ENCODE data around the gene TNFRSF19. TPM values are rescaled to one million over a fixed set of nuclear protein-coding genes. Genes with fewer than 3 reads are reported as not detected.

Gene TNFRSF19
- total RNA-seq, 2 experiments from 2014 or later: not detected

DNA sequence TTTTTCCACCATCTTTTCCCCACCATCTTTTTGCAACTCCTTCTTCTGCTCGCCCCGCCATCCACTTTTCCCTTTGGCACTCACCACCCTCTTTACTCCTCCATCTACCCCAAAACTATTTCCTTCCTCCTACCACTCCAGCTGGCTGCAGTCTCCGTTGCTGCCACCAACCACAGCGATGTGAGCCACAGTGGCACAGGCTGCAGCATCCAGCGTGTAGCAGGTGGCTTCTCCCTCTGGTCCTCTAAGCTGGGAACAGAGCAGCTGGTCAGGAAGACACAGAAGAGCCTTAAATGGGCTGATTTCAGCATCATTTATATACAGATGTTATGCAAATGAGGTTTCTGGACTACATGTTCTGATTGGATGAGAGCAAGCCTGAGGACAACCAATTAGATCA lies 144.5 kb downstream of the TNFRSF19 start:
- Histone ChIP-seq H3K36me3 (ENCODE audit: insufficient read depth, low read length) (no peaks in the 10 kb centered on the region), H3K4me1 (ENCODE audit: insufficient read depth, low read length, poor library complexity, severe bottlenecking) (no peaks in the 10 kb centered on the region), H3K79me2 (ENCODE audit: insufficient read depth, low read depth, low read length) (no peaks in the 10 kb centered on the region), H3K27ac (ENCODE audit: low read depth, low read length, poor library complexity, severe bottlenecking) (no peak overlapping the region), H4K20me1 (ENCODE audit: insufficient read depth, low read length) (no peaks in the 10 kb centered on the region), H3K4me3 (ENCODE audit: low read depth, low read length, poor library complexity, severe bottlenecking) (no peak overlapping the region), H3K9me3 (ENCODE audit: low read length) (no peaks in the 10 kb centered on the region), H2AFZ (ENCODE audit: low read length) (no peak overlapping the region), H3K4me2 (ENCODE audit: low read length) (no peak overlapping the region), H3K9me2 (ENCODE audit: insufficient read depth, low read length) (no peaks in the 10 kb centered on the region)
- no peak for DNase-seq (ENCODE audit: low spot score)
- TF ChIP-seq EZH2phosphoT487 (IDR thresholded peaks at IDR 0.05; ENCODE audit: borderline replicate concordance, low read depth, low read length) (no peak), CTCF (conservative IDR thresholded peaks at IDR 0.05; ENCODE audit: low read length) (no peak)
- intact Hi-C loops (cut with micrococcal nuclease; ENCODE audit: unreplicated experiment): loop anchor here (1.0 kb wide), 1 partner anchor 157 kb away; no protein-coding TSS in a partner anchor
- no TSS peak for BruUV-seq (replicated peaks)
- CTCF ChIA-PET (ENCODE audit: unreplicated experiment): no interaction called here
- POLR2A ChIA-PET: no interaction called here

DNA sequence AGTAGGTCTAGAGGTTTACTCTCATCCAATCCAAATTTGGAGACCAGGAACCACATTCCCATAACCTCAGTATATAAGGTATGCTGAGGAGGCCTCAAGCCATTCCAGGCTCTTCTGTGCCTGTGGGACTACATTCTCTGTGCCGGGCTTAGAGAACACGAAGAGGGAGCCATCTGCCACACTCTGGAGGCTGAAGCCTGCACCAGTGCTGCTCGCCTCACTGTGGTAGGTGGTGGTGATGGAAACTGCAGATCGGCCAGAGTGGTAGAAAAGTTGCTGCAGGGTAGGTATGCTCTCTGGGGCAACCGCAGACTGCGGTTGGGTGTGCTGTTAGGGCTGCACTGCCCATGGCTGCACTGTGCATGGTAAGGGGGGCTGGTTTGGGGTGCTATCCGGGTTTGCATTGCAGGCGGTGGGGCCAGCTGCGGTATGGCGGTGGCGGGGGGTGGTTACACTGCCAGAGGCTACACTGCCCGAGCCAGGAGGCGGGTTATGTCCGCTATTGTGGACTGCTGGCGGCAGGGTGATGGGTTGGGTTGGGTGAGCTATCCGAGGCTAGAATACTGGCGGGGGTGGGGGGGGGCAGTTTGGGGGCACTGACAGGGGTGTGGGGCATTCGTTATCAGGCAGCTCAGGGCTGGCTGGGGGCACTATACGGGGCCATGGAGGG lies 145.0 kb downstream of the TNFRSF19 start:
- intact Hi-C loops (cut with micrococcal nuclease; ENCODE audit: unreplicated experiment): loop anchor here (1.0 kb wide), 1 partner anchor 156 kb away; no protein-coding TSS in a partner anchor
- ChIA-PET CTCF (ENCODE audit: unreplicated experiment) (no interaction called here), POLR2A (interaction anchor here (1.3 kb wide), 1 partner anchor 17 kb away, joined by 3 read pairs; no protein-coding TSS in a partner anchor)
- no peak overlapping the region for H3K4me2 ChIP-seq (ENCODE audit: low read length)
- no peaks in the 10 kb centered on the region for H3K79me2 ChIP-seq (ENCODE audit: insufficient read depth, low read depth, low read length)
- H3K4me1 ChIP-seq (ENCODE audit: insufficient read depth, low read length, poor library complexity, severe bottlenecking): no peaks in the 10 kb centered on the region
- no peaks in the 10 kb centered on the region for H3K9me3 ChIP-seq (ENCODE audit: low read length)
- H3K27ac ChIP-seq (ENCODE audit: low read depth, low read length, poor library complexity, severe bottlenecking): no peak overlapping the region
- no peaks in the 10 kb centered on the region for H3K9me2 ChIP-seq (ENCODE audit: insufficient read depth, low read length)
- H3K4me3 ChIP-seq (ENCODE audit: low read depth, low read length, poor library complexity, severe bottlenecking): no peak overlapping the region
- H3K36me3 ChIP-seq (ENCODE audit: insufficient read depth, low read length): no peaks in the 10 kb centered on the region
- no peaks in the 10 kb centered on the region for H4K20me1 ChIP-seq (ENCODE audit: insufficient read depth, low read length)
- no peak for DNase-seq (ENCODE audit: low spot score)
- TF ChIP-seq CTCF (conservative IDR thresholded peaks at IDR 0.05; ENCODE audit: low read length) (no peak), EZH2phosphoT487 (IDR thresholded peaks at IDR 0.05; ENCODE audit: borderline replicate concordance, low read depth, low read length) (no peak)
- H2AFZ ChIP-seq (ENCODE audit: low read length): no peak overlapping the region
- BruUV-seq (replicated peaks): no TSS peak

GRCh38 chr13:23715762-23716235 lies 145.6 kb downstream of the TNFRSF19 start:
- Histone ChIP-seq H2AFZ (ENCODE audit: low read length) (no peak overlapping the region), H4K20me1 (ENCODE audit: insufficient read depth, low read length) (no peaks in the 10 kb centered on the region), H3K27ac (ENCODE audit: low read depth, low read length, poor library complexity, severe bottlenecking) (no peak overlapping the region), H3K4me3 (ENCODE audit: low read depth, low read length, poor library complexity, severe bottlenecking) (no peak overlapping the region), H3K36me3 (ENCODE audit: insufficient read depth, low read length) (no peaks in the 10 kb centered on the region), H3K79me2 (ENCODE audit: insufficient read depth, low read depth, low read length) (no peaks in the 10 kb centered on the region), H3K4me1 (ENCODE audit: insufficient read depth, low read length, poor library complexity, severe bottlenecking) (no peaks in the 10 kb centered on the region), H3K9me2 (ENCODE audit: insufficient read depth, low read length) (no peaks in the 10 kb centered on the region), H3K9me3 (ENCODE audit: low read length) (no peaks in the 10 kb centered on the region), H3K4me2 (ENCODE audit: low read length) (no peak overlapping the region)
- no TSS peak for BruUV-seq (replicated peaks)
- no peak for TF ChIP-seq EZH2phosphoT487 (IDR thresholded peaks at IDR 0.05; ENCODE audit: borderline replicate concordance, low read depth, low read length)
- peak; percentile 64 for TF ChIP-seq CTCF (conservative IDR thresholded peaks at IDR 0.05; ENCODE audit: low read length)
- intact Hi-C loops (cut with micrococcal nuclease; ENCODE audit: unreplicated experiment): loop anchor here (1.0 kb wide), 1 partner anchor 156 kb away; no protein-coding TSS in a partner anchor
- POLR2A ChIA-PET: interaction anchor here (1.3 kb wide), 1 partner anchor 18 kb away, joined by 3 read pairs; no protein-coding TSS in a partner anchor
- CTCF ChIA-PET (ENCODE audit: unreplicated experiment): no interaction called here
- DNase-seq (ENCODE audit: low spot score): peak; percentile 26

Measured in OCI-LY7 (cell line).